Activated CD8-positive, alpha-beta memory T cell treated with anti-CD3 and anti-CD28 coated beads, Interleukin-2, amount 50 U/mL, for 48 hours (primary cell): Measurements from ENCODE around the gene COBL.

Experiments used
- DNase-seq: peaks from one replicate; pipeline ENCODE4 v3.0.0-alpha.2; 2020

Gene COBL

DNA sequence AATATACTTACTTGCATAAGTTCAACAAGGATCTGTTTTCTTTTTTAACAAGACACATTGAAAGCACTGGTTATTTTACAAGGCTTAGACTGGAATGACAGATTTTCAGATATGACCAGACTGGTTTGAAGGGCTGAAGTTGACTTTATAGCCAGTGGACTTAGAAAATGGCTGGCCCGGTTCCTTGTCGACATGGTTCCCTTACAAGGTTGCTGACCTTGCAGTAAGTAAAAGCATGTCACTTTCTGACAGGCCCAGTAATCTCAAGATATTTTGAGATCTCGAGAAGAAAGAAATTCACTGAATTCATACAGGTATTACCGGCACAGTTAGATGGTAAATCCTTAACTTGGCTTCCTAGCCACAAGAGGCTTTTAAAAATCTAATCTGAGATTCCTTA, 136.5 kb downstream of the COBL start:
- no peak for DNase-seq

DNA sequence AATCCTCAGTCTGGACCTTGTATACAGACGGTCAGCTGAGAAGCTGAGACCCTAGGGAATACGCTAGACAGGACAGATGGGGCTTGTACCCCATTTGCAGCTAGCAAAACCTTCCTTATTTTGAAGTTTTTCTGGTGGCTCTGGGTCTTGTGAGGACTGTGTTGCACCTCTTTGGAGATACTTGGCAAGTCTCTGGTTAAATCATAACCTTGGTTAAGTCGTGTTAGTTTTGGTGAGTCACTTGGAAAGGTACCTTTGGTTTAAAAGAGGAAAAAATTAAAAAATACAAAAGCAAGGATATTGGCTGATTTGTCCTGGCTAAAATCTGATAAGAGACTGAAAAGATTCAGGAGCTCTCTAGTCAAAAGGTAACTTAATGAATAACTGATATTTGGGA, 140.6 kb downstream of the COBL start:
- DNase-seq = no peak

DNA sequence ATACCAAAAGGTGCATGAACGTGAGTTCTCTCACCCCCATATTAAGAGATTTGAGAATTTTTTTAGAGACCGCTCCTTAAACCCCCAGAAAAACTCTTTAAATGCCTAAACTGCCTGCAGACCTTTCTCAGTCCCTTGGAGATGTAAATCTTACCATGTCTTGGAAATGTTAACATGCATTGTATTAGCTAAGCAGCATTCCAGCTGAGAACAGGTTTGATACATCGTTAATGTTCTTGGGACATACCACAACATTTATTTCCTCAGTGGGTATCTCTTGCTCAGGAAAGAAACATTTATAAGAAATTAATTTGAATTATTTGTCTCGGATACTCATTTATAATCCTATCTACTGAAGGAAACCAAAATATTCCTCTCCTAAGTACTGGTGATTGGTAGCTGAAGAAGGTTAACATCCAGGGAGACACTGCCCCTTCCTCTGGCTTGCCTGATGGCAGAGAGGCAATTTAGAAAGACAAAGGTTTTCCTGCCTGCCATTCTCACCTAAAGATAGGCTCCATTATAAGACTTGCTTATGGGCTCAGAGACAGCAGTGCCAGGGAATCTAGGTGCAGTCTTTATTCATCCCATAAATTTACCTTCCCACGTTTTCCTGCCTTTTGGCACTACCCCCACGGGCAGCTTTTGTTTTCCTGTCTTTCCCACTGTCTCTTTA, 141.2 kb downstream of the COBL start:
- no peak for DNase-seq

DNA sequence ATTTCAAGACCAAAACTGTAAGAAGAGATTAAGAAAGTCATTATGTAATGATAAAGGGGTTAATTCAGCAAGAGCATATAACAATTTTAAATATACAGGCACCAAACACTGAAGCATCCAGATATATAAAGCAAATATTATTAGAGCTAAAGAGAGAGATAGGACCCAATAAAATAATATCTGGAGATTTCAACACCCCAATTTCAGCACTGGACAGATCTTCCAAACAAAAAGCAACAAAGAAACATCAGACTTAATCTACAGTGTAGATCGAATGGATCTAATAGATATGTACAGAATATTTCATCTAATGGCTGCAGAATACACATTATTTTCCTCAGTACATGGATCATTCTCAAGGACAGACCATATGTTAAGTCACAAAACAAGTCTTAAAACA, 151.3 kb downstream of the COBL start:
- DNase-seq = no peak

DNA sequence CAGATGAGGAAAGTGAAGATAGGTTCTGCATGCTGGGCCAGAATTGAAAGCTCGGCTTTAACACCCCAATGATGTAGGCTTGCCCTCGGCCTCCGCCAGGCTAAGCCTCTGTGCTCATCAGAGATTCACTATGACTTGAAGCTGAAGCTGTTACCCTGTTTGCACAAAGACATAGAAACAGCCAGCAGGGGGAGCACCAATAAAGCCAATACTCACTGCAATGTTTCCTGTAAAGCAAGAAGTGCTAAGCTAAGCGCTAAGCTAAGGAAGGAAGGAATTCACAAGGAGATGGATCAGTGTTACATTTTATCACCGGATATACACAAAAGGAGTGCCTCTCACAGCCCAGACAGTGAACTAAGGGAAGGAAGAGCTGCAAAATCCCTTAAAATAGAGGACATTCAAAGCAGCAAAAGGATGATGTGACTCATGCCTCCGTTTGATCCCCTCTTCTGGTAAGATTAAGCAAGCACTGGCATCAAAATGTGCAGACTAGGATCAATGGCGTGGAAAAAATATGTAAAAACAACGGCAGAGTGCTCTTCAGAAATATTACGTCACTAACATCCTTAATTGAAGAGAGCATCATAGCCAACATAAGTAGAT, 153.8 kb downstream of the COBL start:
- peak; percentile 76 for DNase-seq

DNA sequence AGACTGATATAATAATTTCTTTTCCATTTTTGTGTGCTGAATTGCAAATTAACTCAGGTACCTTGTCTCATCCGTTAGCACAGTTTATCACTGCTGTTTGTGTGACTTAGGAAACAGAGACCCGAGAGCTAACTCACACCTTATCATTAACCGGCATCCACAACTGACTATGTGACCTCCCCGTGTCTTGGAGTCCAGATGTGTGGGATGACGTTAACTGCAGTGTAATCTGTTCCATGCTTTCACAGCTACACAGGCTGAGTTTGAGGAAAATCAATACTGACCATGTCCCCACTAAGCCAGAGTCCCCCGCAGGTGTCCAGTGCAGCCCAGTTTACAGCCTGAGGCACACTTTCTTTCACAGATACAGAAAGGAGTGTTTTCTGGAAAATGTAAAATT, 154.7 kb downstream of the COBL start:
- no peak for DNase-seq

DNA sequence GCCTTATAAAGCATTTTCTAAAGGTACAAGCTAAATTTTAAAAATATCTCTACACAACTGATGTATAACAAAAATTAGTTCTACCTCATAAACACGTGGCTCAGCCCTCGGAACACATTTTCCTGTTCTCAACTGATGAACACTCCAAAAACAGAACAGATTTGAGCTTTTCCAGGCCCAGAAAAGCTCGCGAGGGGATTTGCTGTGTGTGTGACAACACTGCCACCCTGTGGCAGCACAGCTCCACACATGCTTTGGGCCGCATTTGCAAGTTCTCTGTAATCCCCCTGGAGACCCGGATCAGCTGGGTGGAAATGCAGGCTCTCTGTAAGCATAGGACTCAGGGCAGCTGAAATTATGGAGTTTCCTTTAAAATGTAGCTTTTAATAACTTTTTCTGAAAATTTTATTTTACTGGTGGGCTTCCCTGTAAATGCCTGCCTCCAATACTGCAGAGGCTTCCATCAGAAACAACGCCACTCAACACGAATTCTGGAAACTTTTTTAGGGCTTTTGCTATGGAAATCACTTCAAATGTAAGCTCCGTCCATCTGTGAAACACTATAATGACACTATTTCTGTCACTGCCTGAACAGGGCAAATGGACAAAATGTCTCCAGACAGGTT, 155.5 kb downstream of the COBL start:
- DNase-seq = peak; percentile 72

DNA sequence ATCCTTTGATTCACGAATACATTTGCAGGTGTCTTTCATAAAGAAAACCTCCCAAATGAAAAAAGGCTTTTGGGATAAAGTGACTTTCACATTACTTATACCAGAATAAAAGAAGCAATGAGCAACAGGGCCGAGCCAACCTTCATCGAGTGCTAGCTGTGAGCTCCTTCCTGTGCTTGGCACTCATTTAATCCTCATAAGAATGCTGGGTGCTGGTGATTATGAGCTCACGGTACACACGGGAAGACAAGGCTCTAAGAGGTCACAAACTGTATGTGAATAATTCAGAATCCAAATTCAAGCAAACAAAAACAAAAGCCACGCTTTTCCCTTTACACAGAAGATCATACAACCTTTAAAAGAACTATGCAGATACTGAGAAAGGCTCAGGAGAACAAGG, 156.2 kb downstream of the COBL start:
- no peak for DNase-seq

DNA sequence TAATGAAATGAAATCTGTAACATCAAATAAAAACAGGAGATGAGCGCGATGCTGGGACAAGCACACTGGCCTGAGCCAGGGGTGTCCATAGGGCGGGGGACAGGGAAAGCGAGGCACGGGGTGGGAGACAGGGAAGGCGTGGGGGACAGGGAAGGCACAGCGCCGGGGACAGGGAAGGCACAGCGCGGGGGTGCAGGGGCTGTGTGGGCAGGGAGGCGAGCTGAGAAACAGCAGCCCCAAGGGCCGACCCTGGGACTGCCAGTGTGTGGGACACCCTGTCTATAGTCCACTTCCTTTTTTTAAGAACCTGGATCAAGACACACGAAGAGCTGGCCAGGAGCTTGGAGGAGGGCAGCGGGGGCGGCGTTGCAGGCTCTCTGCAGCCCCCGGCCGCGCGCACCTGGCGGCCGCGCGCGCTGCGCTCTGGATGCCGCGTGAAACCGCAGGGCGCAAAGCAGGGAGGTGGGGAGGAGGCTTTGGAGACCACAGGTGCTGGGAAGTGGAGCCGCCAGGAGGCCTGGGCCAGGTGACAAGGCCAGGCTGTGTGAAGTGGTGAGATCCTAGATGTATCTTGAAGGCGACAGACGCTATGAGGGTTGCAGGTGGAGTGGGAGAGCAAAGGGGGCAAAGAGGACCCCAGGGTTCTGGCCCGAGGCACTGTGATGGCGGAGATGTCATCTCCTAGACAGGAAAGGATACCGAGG, 157.7 kb downstream of the COBL start:
- no peak for DNase-seq

DNA sequence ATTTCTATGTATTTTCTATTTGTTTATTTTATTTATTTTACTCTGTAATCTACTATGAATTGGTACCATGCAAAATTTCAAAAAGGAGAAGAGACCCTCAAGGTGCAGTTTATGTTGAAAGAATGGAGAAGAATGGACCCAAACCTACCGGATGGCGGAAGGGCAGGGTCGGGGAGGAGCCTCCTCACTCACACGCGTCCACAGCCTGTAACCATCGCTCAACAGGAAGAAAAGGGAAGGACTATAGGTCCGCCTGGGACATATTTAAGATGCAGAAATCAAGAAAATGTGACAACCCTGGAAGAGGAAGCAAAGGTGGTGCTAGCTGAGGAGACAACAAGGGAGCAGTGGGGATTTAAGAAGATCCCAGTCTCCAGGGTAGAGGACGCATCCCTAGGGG, 158.4 kb downstream of the COBL start:
- no peak for DNase-seq

DNA sequence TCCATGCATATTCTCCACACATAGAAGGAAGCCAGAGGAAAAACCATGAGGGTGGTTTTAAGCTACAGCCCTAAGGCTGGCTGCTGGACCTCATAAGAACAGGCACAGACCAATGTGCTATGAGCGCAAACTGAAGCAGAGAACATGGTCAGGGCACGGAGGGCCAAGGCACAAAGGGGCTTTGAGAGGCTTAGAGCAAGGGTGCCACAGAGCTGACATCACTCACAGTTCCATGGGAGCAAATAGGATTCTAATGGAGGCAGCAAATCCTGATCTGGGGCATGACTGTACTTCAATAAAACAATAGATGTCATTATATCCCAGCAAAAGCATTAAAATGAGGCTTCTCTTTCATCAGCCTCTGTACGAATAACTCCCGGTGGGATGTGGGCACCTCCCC, 162.4 kb downstream of the COBL start:
- no peak for DNase-seq

DNA sequence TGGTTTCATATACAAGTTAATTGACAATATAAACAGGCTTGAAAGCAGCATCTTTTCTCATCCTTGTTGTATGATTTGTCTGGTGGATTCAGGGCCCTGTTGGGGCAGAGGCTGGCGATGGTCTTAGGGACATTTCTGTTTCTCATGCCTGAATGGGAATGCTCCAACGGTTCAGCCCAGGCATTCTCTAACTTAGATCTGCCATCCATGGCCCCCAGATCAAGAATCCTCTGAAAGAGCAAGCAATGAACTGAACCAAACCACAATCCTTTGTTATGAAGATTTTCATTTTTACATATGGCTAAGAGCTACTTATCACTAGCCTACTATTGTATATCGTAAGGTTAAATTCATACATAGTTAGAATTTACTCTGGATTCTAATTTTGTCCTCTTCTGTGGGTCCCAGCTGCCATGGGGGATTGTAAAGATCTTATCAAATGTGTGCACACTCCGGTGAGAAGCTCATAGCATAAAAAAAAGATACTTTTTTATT, 163.9 kb downstream of the COBL start:
- no peak for DNase-seq

DNA sequence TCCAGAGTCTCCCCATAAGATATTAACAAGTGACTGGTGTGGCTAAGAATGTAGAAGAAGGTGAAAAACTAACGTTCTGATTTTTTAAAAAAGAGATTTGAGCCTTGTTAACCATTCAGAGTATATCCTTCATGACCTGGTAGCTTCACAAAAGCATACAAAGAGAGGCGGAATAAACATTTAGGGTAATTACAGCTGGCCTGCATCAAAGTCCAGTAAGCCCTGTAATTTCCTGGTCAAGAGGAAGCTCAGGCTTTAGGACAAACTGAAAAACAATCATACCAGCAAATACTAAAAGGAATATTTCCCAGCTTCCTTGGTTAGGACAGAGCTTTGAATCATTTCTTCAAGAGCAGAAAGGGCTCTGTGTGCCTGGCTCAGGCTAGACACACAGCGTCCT, 165.2 kb downstream of the COBL start:
- no peak for DNase-seq

DNA sequence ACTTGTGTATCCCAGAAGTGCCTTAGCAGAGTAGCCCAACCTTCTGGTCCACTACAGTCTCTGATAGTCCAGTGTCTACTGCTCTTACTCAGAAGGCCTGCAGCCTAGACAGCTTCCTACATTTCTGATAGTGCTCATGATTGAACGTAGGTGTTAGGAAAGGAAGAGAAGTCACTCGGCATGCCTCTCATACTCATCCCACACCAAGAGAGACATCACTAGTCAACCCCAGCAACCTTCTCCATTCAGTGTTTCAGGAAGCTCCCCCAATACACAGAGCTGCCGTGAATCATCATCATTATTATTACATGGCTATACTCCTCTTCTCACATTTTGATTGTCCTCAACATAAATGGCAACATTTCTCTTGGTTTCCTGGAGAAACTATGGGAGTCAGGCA, 166.4 kb downstream of the COBL start:
- no peak for DNase-seq

DNA sequence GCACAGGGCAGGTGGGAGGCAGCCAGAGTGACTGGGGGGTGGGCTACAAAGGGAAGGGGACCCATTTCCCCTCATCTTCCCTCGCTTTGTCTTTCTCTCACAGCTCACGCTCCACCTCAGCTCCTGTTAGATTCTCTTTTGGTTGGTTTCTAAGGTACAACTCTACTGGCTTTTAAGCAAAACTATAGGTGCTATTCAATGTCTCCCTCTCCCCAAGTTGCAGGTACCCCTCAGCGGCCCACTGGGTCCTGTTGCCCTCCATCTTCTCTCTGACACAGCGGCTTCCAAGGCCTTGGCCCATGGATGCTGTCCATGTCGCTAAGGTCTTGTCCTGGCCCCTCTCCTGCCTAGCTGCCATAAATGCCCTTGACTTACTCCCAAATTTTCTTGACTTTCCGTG, 168.4 kb downstream of the COBL start:
- DNase-seq = no peak

DNA sequence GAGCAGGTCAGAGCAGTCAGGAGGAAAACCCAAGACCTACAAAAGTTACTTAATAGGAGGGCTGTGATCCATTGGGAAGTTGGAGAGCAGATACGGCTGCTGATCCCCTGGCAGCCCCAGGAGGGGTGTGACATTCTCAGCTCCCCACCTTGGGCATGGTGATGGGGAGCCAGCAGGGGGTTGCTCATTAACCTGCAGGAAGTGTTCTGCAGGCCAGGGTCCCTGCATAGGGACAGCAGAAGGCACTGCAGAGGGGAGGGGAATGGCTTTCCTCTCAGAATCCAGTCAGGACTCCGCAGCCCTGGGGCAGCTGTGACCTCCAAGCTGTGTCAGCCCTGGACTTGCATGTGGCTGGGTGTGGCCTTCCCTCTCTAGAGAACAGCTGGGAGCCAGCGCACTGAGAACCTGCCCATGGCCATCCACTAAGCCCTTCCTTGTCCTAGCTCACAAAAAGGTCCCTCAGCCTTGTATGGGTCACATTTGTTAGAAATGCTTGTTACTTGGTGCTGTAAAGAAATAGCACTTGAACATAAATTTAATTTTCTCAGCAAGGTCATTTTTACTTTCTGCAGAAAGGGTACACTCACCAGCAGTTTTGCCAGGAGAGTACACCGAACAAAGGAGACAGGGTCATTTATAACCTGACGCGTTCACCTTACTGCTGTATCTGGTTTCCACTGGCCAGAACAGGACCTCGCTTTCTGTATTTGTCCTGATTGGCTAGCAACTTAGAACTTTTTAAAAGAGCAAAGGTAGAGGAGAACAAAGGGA, 169.6 kb downstream of the COBL start:
- no peak for DNase-seq

DNA sequence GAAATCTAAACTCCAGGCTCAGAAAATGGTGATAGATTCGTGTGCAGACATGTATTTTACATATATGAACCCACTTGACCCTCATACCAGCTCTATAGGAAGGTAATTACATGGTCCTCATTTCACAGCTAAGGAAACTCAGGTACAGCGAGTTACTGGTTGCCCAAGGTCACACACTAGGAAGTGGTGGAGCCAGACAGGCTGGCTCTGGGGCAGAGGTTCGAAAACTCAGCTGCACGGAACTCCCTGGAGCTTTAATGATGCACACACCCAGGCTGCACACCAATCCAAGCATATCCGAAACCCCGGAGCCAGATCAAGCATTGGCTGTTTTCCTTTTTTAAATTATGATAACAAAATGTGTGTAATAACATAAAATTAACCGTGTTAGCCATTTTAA, 172.4 kb downstream of the COBL start:
- DNase-seq = no peak

DNA sequence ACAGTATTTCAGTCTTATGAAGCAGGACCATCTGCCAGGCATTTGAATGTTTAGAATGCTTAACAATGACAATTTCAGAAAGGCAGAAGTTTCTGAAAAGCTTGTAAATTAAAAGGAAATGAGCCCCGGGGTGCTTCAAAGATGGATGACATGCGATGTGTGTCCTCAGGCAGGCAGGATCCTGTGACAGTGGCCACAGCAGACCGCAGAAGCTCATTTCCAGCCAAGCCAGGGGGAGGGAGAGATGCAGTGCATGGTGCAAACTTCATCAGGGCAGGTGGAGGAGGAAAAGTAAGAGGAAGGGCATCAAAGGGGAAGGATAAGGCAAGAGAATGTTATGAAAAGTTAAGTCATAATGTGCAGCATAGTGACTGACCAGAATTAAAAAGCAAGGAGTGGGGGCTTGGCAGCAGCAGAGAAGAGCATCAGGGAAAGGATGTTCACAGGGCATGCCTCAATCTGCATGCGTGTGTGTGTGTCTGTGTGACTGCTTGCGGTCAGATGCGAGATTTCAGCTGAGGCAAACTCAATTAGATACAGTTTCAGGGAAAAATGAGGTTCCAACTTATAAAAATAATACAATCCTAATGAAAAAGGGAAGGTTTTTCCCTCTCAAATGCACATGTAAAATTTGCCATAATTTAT, 173.7 kb downstream of the COBL start:
- no peak for DNase-seq

DNA sequence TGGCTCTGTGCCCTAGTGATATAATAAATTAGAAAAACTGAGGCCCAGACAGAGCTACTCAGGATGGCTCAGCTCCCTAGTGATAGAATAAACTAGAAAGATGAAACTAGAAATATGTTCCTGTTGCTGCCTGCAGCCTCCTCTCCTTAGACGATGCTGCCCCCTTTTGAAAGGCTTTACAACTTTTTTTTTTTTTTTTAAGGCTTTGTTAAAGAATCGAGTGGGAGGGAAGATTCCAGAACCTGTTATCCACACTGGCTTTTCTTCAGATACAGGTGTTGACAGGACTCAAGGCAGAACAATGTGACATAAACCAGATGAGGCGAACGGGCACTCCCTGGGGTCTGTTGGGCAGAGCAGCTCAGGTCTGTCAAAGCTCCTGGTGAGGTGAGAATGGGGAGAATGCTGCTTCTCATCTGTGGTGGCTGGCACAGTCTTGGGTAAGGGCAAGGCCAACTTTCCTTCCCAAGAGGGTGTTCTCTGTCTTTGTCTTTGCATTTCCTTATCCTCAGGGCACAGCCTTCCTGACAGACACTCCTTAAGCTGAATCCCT, 175.1 kb downstream of the COBL start:
- DNase-seq = no peak

DNA sequence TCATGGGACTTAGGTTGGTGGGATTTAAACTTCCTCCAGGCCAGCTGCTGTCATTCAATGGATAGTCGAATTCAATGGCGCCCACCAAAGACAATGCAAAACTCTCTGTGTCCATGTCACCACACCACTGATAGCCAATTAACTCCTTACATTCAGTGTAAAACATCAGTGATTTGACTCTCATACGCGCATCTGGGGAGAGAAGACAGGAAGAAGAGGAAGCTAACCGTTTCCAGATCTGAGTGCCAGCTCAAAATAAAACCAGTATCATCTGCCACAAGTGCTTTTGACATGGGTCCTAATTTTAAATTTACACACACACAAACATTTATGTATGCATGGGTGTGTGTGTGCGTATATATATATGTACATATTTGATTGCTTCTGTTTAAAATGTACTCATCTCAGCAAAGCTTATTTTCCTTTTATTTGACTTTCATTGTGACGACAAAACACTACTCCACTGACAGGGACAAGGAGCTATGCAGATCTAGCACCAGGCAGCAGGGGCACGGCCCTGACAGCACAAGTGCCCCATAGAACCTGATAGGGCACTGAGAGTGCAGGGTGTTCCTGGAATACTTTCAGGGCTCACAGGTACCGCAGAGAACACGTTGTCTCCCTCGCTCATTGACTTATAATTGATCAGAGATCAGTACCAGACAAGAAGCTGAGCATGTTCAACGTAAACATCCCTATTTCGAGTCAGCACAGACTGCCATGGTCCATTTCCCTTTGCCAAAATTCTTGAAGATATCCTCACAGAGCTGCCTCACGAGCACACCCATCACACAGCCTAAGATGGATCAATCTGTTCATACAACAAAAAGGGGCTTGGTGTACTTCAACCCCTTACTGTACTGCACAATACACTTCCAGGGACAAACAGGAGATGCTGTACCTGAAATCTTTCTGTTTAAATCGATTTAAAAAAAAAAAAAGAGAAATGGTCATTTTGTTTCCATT, 176.1 kb downstream of the COBL start:
- no peak for DNase-seq

DNA sequence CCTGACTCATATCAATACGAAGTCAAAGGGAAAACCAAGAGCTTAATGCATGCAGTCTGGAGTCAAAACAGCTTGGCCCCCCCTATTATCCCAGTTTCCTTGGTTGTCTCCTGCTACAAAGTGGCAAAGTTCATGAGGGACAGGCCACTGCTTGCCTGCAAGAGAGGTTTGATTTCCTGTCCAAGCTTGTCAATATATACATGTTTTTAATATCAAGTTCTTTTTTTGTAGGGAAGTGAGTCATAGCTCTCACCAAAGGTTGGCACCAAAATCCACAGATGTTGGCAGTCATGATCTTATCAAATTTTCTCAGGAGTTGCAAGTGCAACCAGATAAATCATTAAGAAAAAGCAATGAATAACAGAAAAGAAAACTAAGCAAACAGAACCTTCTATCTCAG, 176.8 kb downstream of the COBL start:
- no peak for DNase-seq
